ENCODE measurements around the gene GSN.

DNA sequence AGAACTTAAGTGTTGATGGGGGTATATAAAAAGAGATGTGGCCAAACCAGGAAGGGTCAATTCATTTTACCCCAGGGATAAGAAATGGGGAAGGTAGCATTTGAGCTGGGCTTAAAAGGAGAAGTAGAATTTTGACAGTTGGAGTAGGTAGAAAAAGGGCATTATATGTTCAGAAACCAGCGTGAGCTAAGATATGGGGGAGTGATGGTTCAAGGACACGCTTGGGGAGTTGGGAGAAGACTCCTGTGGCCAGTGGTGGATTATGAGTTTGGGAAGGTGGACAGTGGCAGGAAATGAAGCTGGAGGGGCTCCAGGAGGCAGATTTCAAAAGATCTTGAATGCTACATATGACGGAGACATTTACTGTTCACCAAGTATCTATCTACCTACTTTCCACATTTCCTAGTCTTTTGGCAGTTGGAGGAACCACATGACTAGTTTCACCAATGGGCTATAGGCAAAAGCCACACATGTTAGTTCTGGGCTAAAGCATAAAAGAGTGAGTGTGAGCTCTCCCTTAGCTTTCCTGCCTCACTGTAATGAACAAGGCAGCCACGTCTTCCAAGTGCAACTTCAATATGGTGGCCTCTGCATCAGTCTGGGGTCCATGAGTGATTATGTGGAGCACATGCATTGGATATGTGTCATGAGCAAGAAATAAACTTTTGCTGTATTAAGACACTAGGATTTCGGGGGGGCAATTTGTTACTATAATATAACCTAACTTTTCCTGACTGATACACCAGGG is 15.7 kb upstream of the GSN start:
- TF ChIP-seq POLR2A (IDR thresholded peaks at IDR 0.05) (no peak), CTCF (IDR thresholded peaks at IDR 0.05) (no peak)

Measured in heart left ventricle (tissue), 13 donors.